Measurements from ENCODE around the gene CARD19. TPM values are rescaled to one million over a fixed set of nuclear protein-coding genes. Genes with fewer than 3 reads are reported as not detected.
A peak's percentile ranks its signal among the peaks of the same experiment; 100 is the strongest.

The CARD19 gene
- polyA plus RNA-seq, 1 donor from 2014 or later = 36.2 TPM

DNA sequence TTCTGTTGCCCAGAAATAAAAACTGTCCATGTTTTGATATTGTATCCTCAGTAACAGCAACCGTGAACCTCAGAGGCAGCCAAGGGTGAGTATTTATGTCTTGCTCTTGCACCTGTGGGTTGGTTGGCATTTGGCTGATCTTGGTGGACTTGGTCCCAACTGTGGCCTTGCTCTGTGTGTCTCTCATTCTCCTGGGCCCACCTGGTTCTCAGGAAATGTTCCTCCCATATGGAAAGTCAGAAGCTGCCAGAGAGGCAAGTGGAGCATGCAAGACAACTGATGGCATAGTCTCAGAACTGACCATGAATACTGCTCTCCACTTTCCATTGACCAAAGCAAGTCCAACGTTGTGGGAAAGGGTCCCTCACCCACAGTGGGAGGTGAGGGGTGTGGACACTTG, 51.6 kb downstream of the CARD19 start:
- Mint-ChIP-seq H3K4me1 (peaks cover under 1 to 11% (median 10%) of the 10 kb centered on the region in 3 donors), H3K9me3 (peaks cover 0 to 8% (median 4%) of the 10 kb centered on the region in 3 donors), H3K4me3 (no peak overlapping the region), H3K27ac (no peak overlapping the region), H3K36me3 (peaks cover 2% of the 10 kb centered on the region), H3K27me3 (peaks cover 3% of the 10 kb centered on the region)

GRCh38 chr9:93148721-93149120, 52.7 kb downstream of the CARD19 start:
- H3K36me3 Mint-ChIP-seq = peaks cover 2% of the 10 kb centered on the region
- H3K4me3 Mint-ChIP-seq = no peak overlapping the region

DNA sequence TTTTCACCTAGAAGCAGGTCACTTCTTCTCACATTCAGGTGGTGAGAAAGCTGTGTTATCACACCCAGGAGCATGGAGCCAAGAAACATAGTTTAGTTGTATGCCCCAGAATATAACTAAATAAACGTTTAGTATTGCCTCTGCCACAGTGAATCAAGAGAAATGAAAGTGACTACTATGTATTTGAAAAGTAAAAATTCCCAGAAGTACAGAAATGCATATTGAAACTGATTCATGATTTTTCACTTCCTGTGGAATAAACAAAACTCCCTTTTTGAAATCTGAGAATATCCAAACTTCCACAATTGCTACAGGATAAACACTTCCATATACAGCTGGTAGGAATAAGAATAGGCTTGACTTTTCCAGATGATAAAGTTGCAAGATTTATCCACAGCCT, 53.3 kb downstream of the CARD19 start:
- Mint-ChIP-seq H3K9me3 (peaks cover 0 to 8% (median 4%) of the 10 kb centered on the region in 3 donors), H3K4me3 (no peak overlapping the region), H3K27me3 (no peaks in the 10 kb centered on the region), H3K36me3 (peaks cover 2% of the 10 kb centered on the region), H3K27ac (no peak overlapping the region), H3K4me1 (peaks cover 0 to 3% (median 3%) of the 10 kb centered on the region in 3 donors)

More at GRCh38 chr9:93148721-93149120, 52.7 kb downstream of the CARD19 start:
- peaks cover 3% of the 10 kb centered on the region for H3K27me3 Mint-ChIP-seq
- H3K4me1 Mint-ChIP-seq = peaks cover 0 to 8% (median 7%) of the 10 kb centered on the region in 3 donors
- peaks cover 0 to 8% (median 4%) of the 10 kb centered on the region in 3 donors for H3K9me3 Mint-ChIP-seq
- H3K27ac Mint-ChIP-seq = no peak overlapping the region

- Mint-ChIP-seq H3K27ac (no peak overlapping the region), H3K4me3 (no peak overlapping the region), H3K36me3 (no peaks in the 10 kb centered on the region), H3K4me1 (no peaks in the 10 kb centered on the region), H3K9me3 (peaks cover 0 to 8% (median 4%) of the 10 kb centered on the region in 3 donors), H3K27me3 (no peaks in the 10 kb centered on the region)
Observed at GRCh38 chr9:93151097-93151784, 55.2 kb downstream of the CARD19 start.

DNA sequence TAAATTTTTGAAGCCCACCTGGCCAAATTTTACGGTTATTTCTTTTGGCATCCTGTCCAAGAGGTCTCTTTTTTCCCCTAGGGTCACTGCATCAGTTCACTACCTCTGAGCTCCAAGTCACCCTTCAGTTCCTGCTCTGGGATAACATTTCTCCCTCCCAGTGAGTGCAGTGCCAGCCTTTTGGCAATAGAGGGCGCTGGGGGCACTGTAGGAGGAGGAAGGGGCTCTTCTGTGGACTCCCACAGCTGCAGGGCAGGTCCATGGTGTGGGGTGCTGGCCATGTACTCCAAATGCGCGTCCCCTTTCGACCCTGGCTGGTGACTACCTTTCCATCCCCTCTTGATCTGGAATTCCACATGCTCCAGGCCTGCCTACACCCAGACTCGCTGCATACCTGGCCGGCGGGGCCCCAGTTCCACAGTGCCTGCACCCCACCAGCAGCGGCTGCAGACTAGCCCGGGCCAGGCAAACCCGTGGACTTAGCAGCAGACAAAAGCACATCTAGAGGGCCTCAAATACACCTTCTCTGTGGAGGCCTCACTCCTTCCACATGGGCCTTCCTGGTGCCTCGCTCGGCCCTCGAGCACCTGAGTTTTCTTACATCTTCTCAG, 58.4 kb downstream of the CARD19 start:
- no peaks in the 10 kb centered on the region for H3K36me3 Mint-ChIP-seq
- no peaks in the 10 kb centered on the region for H3K27me3 Mint-ChIP-seq
- H3K4me1 Mint-ChIP-seq = peaks cover 0 to 3% (median 2%) of the 10 kb centered on the region in 3 donors
- H3K9me3 Mint-ChIP-seq = no peaks in the 10 kb centered on the region
- H3K27ac Mint-ChIP-seq = peak overlapping the region in 1 of 3 donors; percentile 10
- no peak overlapping the region for H3K4me3 Mint-ChIP-seq

- Mint-ChIP-seq H3K4me1 (peaks cover 0 to 3% (median 2%) of the 10 kb centered on the region in 3 donors), H3K36me3 (no peaks in the 10 kb centered on the region), H3K27ac (no peak overlapping the region), H3K4me3 (no peak overlapping the region), H3K9me3 (no peaks in the 10 kb centered on the region), H3K27me3 (peaks cover 1% of the 10 kb centered on the region)
Observed at GRCh38 chr9:93155716-93156474, 59.9 kb downstream of the CARD19 start.

GRCh38 chr9:93156475-93157008, 60.5 kb downstream of the CARD19 start:
- H3K27me3 Mint-ChIP-seq = peaks cover 1% of the 10 kb centered on the region
- H3K4me3 Mint-ChIP-seq = no peak overlapping the region
- H3K36me3 Mint-ChIP-seq = no peaks in the 10 kb centered on the region
- H3K27ac Mint-ChIP-seq = peak overlapping the region in 1 of 3 donors; percentile 19
- peaks cover 0 to 3% (median 2%) of the 10 kb centered on the region in 3 donors for H3K4me1 Mint-ChIP-seq
- no peaks in the 10 kb centered on the region for H3K9me3 Mint-ChIP-seq

DNA sequence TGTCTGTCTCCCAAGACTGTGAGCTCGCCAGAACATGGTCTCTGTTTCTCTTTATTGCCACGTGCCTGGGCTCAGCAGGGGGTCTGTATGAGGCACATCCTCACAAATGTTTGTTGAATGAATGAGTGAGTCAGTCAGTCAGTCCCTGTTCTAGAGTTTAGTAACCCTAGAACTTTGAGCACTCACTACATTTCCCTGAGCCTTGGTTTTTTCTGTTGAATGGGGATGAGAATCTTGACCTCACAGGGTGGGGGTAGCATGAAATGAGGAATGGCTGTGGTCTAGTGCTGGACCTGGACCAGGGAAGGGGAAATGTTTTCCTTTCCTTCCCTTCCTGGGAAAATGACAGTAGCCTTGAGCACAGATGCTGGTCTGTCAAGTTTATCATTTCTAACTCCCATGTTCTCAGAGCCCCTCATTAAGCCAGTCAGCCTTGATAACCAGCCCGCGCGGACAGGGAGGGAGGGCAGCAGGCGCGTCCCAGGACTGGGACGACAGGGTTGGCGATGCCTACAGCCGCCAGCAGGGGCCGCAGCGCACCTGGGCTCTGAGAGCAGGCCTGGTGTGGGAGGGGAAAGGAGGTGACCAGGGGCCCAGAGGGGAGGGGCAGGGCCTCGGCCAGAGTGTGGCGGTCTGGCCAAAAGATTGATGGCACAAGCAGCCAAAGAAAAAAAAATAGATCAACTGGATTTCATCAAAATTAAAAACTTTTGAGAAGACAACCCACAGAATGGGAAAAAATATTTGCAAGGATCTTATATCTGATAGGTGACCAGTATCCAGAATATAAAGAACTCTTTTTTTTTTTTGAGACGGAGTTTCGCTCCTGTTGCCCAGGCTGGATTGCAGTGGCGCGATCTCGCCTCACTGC, 63.8 kb downstream of the CARD19 start:
- H3K9me3 Mint-ChIP-seq = no peaks in the 10 kb centered on the region
- H3K4me1 Mint-ChIP-seq = peaks cover 0 to 3% (median 2%) of the 10 kb centered on the region in 3 donors
- H3K27ac Mint-ChIP-seq = no peak overlapping the region
- no peaks in the 10 kb centered on the region for H3K36me3 Mint-ChIP-seq
- peaks cover 1% of the 10 kb centered on the region for H3K27me3 Mint-ChIP-seq
- H3K4me3 Mint-ChIP-seq = peak overlapping the region in 1 of 4 donors; percentile 51

GRCh38 chr9:93161786-93162562, 66.0 kb downstream of the CARD19 start:
- Mint-ChIP-seq H3K9me3 (no peaks in the 10 kb centered on the region), H3K27me3 (peaks cover 1% of the 10 kb centered on the region), H3K4me3 (no peak overlapping the region), H3K4me1 (peaks cover 0 to 2% (median 0%) of the 10 kb centered on the region in 3 donors), H3K36me3 (peaks cover 2% of the 10 kb centered on the region), H3K27ac (no peak overlapping the region)

Other genes with a start within 250 kb of the CARD19 start
- gene ZNF484, start 218.2 kb upstream of the CARD19 start, polyA plus RNA-seq = 4.3 TPM
- gene FGD3, start 148.7 kb upstream of the CARD19 start, polyA plus RNA-seq = 86.1 TPM
- gene SUSD3, start 37.5 kb upstream of the CARD19 start, polyA plus RNA-seq = 96.3 TPM
- gene NINJ1, start 38.0 kb downstream of the CARD19 start, polyA plus RNA-seq = 8.3 TPM
- gene WNK2, start 87.9 kb downstream of the CARD19 start, polyA plus RNA-seq = 0.18 TPM

Data from IgD-negative memory B cell (primary cell).